Stomach (tissue), 4 donors: ENCODE data around the gene SMPD3.

Source experiments
- EP300 ChIP-seq: sonication (generic); formaldehyde crosslinking; IDR thresholded peaks from one replicate; pipeline ENCODE4 v1.6.1; 2017; ENCODE audit warnings: antibody characterized with exemption
- POLR2A ChIP-seq, 4 donors: fragments of 450-650 bp; IDR thresholded peaks; one replicate each; pipeline ENCODE4 v1.6.1; 2016; ENCODE audit warnings: antibody characterized with exemption in 4 of 4, control low read depth in 2 of 4, mild to moderate bottlenecking in 1 of 4, moderate library complexity in 1 of 4
- POLR2AphosphoS5 ChIP-seq, 3 donors: sonication (generic); formaldehyde crosslinking; IDR thresholded peaks; one replicate each; pipeline ENCODE4 v1.6.1; 2016; ENCODE audit warnings: antibody characterized with exemption in 3 of 3
- TF ChIP-seq, protein P1 (sequence below), 7 experiments: fragments of 450-650 bp in 4 of 7; fragments of 200-600 bp in 3 of 7; sonication (generic) in 3 of 7; IDR thresholded peaks; one replicate each; pipeline ENCODE4 v1.5.1; 2016 to 2019; ENCODE audit warnings: antibody characterized with exemption in 7 of 7, control low read depth in 2 of 7, mild to moderate bottlenecking in 1 of 7

DNA sequence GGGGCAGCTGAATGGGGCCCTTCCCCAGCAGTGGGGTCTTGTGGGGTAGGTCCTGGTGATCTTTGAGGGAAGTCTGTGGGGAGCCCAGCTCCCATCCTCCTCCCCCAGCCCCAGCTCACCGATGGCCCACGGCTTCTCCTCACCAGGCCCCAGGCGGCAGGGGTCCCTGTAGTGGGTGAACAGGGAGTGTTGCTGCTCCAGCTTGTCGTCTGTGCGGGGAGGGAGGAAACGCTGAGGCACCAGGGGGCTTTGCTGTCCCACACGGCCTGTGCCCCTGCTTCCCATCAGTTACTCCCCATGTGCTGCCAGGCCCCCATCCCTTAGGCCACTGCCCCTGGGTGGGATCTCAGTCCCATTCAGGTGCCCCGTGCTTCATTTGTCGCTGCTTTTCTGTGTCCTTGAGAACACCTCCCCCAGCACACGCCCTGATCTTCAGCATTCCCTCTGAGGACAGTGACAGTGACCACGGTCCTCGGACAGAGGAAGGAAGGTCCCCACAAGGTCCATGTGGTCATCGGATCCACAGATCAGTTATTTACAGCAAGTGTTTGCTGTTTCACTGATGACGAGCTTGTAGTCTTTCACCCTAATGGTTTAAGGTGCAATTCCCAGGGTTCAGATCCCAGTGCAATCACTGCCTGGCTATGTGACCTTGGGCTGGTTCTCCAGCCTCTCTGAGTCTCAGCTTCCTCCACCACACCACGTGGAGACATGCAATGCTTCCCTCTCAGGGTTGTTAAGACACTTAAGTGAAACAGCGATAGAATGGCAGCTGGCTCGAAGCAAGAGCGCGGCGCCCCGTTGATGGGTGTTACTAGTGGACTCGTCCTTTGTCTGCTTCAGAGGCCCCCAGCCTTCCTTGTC, 84.4 kb downstream of the SMPD3 start:
- no peak for TF ChIP-seq POLR2AphosphoS5 (IDR thresholded peaks at IDR 0.05)
- TF ChIP-seq, protein P1, sequence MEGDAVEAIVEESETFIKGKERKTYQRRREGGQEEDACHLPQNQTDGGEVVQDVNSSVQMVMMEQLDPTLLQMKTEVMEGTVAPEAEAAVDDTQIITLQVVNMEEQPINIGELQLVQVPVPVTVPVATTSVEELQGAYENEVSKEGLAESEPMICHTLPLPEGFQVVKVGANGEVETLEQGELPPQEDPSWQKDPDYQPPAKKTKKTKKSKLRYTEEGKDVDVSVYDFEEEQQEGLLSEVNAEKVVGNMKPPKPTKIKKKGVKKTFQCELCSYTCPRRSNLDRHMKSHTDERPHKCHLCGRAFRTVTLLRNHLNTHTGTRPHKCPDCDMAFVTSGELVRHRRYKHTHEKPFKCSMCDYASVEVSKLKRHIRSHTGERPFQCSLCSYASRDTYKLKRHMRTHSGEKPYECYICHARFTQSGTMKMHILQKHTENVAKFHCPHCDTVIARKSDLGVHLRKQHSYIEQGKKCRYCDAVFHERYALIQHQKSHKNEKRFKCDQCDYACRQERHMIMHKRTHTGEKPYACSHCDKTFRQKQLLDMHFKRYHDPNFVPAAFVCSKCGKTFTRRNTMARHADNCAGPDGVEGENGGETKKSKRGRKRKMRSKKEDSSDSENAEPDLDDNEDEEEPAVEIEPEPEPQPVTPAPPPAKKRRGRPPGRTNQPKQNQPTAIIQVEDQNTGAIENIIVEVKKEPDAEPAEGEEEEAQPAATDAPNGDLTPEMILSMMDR (IDR thresholded peaks at IDR 0.05): no peak
- no peak for TF ChIP-seq EP300
- TF ChIP-seq POLR2A (IDR thresholded peaks at IDR 0.05): no peak
